GM21528 (cell line): ENCODE data around the gene CDH22.

Experiments
- ATAC-seq: cut with Tn5 transposase; IDR thresholded peaks from one replicate; pipeline ENCODE4 v1.9.1; 2021; ENCODE audit warnings: mild to moderate bottlenecking, moderate library complexity; ENCODE audit not compliant: unreplicated experiment, low FRiP score

The CDH22 gene

DNA sequence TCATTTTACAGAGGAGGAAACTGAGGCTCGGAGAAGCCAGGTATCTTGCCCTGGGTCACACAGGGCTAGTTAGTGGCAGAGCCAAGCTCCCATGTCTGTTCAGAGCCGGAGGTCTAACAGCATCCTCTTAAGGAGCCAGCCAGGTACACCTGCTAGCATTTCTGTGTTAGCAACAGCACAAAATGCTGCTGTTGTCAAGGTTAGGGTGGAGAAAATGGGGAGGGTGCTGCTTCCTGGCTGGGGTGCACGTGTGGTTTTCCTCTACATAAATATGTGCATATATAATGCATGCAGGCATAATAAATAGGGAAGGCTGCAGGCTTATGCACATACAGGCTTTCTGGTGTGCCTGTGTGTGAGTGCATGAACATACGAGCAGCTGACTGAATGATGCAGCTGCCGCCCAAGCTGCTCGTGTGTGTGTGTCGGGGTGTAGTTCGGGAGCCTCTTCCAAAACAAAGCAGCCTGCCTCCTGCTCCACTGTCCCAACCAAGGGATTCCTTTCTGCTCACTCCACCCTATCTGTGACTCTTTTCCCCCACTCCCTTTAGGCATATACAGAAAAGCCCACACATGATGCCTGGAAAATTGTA, 103.6 kb downstream of the CDH22 start:
- ATAC-seq = no peak

DNA sequence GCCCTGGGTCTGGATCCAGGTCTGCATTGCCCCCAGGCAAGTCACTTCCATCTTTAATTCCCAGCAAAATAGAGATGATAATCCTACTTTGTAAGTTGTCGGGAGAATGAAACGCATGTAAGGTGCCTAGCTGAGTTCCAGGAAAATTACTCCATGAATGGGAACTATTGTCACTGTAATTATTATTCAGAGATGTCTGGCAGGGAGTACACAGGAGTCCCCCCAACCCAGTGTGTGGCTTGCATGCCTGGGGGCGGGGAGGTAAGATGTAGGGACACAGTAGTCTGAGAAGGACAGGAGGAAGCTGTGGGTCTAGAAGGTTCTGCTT, 104.8 kb downstream of the CDH22 start:
- no peak for ATAC-seq

DNA sequence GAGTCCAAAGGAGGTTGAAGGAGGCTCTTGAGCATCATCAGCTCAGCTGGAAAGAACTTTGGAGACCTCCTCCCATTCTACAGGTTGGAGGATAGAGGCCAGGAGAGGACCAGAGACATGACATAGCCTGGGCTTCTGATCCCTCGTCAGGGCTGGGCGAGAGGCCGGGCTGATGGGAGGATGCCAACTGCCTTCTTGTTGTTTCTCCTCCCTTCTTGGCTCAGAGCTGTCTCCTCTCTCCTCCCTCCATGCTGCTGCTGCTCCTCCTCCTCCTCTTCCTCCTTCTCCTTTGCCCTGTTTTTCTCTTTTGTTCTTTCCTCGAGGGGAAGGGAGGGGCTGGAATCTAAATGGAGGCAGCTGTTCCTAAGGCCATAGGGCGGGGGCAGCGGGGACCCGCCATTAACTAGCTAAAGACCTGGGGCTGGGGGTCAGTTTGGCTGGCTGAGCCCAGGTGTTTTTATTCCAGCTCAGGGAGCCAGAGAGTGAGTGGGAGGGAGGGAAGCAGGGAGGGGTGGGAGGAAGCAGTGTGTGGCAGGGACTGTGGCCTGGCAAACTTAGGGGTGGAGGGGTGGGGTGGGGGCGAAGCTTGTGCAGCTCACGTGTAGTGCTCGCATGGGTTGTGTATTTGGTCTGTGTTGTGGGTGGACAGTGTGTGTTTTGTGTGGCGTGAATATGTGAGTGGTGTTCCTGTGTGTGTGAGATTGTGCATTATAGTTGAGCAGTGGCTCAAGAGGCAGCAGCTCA, 105.4 kb downstream of the CDH22 start:
- no peak for ATAC-seq

DNA sequence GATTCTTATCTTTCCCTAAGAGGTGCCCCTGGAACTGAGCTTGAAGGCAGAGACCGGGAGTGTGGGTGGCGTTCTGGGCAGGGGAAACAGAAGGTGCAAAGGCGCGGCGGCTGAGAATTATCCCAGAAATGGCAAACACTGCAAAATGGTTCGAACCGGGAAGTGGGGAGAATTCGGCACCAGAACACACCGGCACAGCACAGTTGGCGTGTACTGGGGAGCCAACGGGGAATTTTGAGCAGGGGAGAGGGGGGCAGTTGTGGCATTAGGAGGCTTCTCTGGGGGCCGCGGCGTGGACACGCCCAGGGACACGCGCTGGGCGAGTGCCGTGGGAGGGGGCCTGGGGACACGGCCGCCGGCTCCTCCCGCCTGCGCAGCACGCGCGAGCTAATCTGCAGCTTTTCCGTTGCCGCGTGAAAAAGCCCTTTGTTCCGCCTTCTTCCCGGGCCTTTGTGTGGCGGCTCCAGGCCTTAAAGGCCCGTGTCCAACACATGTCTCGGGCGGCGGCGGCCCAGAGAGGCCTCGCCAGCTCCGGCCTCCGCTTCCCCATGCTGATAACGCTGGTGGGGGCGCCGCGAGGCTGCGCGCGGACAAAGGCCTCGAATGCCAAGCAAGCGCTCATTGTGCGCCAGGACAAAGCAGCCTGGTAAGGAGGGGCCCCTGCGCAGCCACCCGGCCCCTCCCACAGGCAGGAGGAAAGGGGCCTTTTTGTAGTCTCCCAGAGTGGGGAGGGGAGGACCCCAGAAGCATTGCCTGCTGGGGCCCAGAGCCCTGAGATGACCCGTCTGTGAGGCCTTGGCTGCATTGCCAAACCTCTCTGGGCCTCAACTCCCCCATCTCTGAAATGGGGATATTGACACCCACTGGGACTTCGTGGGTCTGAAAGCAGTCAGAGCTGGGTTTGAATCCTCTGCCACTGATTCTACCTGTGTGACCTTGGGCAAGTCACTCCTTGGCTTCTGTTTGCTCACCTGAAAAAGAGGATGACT, 107.4 kb downstream of the CDH22 start:
- ATAC-seq = no peak

DNA sequence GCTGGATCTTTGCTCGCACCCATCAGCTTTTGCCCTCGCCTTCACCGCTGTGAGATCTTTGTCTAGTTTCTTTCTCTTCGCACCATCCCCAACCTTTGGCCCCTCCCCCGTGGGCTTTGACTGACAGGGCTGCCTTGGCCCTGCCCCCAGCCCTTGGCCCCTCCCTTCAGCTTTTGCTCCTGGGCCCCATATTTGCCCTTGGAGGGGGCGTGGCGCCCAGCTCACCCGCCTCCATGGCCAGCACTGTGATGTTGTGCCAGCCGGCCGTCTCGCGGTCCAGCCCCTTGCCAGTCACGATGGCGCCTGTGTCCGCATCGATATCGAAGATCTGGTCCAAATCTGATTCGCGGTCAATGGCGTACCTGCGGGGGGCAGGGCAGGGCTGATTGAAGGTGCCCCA, 109.1 kb downstream of the CDH22 start:
- ATAC-seq = no peak

DNA sequence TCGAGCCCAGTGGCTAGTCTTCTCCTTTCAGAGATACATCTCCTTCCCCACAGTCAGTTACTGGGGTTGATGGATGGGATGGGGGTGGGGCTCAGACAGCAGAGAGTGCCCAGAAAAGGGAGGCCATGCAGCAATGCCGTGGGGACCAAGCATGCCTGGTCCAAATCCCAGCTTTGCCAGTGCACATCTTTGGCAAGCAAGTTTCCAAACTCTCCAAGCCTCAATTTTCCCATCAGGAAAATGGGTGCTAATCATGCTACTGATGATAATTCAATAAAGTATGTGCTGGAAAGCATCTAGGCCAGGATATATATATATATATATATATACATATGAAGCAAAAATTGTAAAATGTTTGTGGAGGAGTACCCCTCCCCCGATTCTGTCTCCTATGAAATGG, 111.3 kb downstream of the CDH22 start:
- no peak for ATAC-seq

DNA sequence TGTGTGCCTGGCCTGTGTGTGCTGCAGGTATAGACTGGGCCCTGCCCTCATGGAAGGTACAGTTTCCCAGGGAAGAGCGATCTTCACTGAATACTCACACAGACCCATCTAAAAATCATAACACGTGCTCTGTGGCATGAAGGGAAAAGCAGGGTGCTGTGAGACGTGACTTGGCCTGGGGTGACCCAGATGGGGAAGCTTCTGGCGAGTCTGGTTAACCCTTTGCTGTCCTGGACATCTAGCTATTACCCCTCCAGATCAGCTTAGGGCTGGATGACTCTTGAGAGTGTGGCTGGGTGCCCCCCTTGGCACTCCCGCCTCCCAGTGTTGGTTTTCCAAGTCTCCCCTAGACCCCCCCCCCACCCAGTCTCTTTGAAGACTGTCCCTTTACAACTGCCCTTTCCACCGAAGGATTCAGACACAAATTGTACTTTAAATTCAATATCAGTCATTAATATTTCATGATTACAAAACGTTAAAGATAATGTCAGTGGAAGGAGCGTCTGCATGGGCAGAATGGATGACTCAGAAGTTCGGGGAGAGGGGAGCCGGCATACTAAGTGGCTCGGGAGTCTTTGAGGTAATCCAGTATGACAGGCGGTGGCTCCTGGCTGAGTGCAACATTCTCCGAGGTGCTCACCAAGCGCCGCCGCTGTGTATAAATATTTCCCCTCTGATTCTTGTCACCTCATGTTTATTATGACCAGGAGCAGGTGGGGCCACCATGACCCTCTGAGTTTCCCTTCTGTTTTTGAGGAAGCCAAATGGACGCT, 112.8 kb downstream of the CDH22 start:
- no peak for ATAC-seq

DNA sequence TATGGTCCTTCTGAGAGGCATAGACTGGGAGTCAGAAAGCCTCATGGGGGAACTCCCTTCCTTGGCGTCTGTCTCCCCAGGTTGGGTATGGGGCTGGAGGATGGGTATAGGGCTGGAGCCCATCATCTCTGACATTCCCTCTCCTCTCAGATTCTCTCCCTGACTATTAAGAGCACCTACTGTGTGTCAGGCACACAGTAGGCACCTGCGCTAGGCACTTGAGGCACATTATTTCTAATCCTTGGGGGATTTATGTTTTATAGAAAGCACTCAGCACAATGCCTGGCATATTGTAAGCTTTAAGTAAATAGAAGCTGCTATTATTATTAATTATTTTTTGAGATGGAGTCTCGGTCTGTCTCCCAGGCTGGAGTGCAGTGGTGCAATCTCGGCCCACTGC, 113.9 kb downstream of the CDH22 start:
- no peak for ATAC-seq

DNA sequence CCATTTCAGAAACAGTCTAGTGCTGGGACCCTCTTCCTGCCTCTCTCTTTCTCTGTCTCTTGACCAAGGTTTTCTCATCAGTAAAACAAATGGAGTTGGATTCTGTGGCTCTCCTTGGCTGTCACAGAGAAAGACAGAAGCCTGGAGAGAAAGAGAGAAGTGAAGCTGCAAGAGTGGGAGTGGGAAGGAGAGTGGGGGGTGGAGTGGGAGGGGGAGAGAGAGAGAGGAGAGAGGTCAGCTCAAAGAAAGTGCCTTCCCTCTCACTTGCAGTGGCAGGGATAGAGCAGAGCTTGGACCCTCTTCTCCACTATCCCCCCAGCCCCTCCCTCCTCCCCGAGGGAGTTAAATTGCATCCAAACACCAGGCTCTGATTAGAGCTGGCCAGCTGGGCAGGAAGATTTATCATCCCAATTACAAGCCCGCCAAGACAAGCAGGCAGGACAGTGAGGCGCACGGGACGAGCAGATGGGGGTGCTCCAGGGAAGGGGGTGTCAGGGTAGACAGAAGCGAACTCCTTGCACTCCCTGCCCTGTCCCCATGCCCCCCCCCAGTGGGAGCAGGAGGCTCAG, 115.8 kb downstream of the CDH22 start:
- ATAC-seq = no peak

DNA sequence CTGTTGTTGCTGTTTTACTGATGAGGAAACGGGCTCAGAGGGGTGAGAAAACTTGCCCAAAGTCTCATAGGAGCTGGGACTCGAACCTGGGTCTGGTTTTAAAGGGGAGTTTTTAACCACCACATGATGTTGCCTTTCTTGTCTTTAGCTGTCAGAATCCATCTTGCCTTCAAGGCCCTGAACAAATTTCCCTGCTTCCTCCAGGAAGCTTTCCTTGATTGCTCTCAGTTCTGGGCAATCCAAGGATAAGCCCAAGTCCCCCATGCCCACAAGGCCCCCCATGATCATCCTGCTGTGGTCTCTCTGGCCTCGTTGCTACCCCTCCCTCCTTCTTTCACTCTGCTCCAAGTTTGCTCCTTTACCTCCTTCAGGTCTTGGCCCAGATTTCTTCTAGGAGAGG, 116.7 kb downstream of the CDH22 start:
- no peak for ATAC-seq

DNA sequence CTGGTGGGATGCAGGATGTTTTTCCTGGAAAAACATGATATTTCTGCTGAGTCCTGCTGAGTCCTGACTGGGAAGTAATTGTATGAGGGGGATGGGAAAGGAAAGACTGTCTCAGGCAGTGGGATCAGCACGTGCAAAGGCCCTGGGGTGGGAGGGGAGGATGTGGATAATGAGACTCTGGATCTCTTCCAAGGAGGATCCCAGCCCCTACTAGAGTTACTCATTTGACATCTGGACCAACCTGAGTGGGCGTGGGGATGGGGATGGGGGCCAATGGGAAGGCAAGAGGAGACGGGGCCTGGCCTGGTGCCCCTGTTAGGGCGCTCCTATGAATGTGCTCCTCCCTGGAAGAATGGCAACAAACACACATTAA, 117.1 kb downstream of the CDH22 start:
- no peak for ATAC-seq

DNA sequence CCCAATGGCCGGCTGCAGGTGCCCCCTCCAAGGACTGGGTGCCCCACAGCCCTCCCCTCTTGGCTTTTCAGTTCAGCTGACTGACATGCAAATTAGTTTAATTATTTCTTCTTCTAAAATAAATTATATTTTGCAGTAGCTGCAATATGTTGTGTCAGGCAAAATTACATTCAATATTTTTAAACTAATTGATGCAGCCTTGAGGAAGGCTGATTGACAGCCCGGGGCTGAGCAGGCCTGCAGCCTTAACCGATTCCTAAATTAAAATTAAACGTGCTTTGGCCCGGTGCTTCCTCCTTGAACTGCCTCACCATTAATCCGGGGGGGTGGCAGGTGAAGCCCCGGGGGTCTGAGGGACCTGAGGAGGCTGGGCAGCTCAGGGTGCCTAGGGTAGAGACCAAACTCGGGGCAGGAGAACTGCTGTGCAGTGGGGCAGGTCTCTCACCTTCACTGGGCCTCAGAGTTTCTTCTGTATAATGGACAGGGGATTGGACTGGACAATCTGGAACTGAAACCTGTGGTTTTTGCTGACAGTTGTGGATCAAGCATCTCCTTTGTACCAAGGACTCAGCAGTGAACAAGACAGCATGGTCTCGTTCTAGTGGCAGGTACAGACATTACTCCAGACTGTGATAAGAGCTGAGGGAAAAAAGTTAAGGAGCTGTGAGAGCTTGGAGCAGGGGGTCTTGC, 117.7 kb downstream of the CDH22 start:
- ATAC-seq = no peak

DNA sequence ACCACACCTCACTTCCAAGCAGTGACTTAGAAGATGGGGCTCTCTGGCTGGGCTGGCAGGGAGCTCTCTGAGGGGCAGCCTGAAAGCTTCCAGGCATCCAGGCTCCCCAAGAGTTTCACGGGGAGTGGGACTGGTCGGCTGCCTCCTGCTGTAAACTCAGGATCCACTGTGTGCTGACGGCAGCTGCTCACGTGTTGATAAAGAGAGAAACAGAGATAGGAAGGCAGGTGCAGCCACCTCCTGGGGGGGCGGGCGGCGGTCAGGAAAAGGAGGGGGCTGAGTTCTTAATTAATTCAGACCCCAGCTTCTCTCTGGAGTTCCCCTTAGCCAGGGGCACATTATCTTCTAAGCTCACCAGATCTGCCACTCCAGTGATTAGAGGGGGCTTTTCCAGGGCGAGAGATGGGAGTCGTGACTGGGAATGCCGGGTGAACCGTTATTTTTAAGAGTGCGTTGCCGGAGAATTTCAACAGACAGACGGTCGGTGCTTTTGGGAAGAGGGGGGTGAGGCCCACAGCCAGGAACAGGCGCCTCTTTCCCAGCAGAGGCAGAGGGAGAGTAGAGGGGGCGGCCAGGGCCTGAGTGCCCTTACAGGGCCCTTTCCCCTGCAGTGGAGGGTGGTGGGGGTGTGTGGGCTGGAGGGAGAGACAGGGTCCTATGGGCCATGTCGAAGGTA, 119.3 kb downstream of the CDH22 start:
- ATAC-seq = no peak

DNA sequence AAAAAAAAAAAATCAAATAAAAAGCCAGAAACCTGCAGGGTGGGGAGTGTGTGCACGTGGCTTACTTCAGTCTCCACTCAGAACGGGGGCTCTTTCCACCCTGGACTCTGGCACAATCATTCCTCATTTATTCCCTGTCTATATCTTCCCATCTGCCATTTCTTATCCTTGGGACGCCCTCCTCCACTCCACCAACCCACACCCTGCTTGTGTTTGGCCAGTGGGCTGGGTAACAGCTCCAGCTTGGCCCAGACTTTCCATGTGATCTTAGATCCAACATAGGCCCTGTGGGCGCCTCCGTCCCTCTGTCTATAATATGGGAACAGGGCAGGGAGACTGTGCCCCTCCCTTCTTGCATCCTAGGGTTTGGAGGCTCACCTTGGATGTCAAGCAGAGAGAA, 122.1 kb downstream of the CDH22 start:
- ATAC-seq = no peak

DNA sequence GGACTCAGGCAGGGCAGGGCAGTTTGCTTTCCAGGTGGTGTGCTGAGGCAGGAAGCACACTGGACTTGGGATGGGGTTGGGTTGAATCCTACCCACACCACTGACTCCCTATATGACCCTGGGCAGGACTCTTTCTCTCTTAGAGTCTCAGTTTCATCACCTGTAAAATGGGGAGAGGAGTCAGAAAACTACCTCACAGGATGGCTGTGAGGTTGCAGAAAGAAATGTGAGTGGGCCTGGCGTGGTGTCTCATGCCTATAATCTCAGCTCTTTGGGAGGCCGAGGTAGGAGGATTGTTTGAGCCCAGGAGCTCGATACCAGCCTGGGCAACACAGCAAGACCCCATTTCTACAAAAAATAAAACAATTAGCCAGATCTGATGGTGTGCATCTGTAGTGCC, 122.9 kb downstream of the CDH22 start:
- no peak for ATAC-seq

DNA sequence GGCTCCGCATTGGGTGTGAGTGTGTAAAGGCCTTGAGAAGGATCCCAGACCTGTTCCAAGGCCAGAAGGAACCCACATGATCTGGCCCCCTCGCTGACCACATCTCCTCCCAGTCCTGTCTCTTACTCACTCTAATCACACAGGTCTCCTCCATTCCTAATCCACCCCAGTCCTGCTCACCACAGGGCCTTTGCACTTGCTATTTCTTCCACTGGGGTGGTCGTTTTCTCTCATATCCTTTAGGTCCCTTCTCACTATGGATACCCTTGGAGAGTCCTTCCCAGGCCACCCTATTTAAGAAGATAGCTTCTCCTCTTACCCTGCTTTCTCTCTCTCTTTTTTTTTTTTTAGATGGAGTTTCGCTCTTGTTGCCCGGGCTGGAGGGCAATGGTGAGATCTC, 124.5 kb downstream of the CDH22 start:
- ATAC-seq = no peak

DNA sequence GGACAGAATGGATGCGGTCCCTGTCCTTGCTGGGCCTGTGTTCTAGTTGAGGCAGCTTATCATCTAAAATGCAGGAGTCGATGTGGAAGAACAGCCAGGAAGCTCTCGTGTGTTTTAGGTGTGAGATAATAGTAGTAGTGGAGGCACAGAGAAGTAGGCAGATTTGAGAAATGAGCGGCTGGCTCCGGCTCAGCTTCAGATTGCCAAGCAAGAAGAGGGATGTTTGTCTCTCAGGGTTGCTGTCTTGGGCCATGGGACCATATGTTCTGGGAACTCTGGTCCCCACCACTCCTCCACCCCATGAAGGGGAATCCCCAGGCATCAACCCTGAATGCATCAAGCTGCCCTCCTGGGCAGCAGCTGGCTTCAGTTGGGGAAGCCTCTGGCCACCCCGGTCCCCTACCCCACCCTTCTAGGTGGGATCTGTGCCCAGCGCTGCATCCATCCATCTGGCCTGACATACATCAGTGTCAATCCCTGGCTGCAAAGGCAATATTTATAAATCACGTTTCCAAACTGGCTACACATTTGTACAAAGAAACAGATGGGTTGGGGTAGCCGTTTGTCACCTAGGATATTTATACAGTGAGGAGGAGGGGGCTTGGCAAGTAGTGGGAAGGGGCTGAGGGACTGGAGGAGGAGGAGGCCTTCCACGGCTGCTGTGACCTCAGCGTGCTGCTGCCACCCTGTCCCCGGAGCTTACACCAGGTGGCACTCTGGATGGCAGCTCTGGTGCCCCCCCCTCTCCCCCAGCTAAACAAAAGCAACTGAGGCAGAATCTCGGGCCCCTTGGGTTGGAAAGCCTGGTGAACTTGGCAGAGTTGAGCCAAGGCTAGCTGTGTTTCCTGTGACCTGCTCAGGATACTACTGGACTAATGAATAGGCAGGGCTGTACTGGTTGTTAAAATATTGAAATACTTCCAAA, 125.8 kb downstream of the CDH22 start:
- no peak for ATAC-seq

DNA sequence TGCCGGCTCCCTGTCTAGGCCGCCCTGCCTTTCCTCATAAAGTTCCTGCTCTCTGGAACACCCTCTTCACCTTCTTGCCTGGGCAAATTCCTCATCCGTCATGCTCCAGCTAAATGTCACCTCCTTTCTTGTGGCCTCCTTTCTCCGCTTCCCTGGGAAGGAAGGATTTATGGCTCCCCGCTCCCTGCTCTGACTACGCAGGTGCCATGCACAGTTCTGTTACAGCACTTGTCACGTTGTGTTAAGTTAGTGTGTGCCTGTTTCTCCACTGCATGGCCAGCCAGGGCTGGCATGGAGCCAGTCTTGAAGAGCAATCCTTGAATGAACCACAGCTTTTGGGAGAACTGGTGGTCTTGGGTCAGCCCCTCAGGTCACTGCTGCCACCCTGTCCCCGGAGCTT, 128.4 kb downstream of the CDH22 start:
- no peak for ATAC-seq
